HG02759 (cell line): ENCODE results near the gene NFE2L1.

Source experiments
- ATAC-seq: cut with Tn5 transposase; IDR thresholded peaks from one replicate; pipeline ENCODE4 v1.9.1; 2021; ENCODE audit warnings: mild to moderate bottlenecking, moderate library complexity; ENCODE audit not compliant: unreplicated experiment

NFE2L1 gene

GRCh38 chr17:48104440-48104839, 56.3 kb downstream of the NFE2L1 start:
- no peak for ATAC-seq

DNA sequence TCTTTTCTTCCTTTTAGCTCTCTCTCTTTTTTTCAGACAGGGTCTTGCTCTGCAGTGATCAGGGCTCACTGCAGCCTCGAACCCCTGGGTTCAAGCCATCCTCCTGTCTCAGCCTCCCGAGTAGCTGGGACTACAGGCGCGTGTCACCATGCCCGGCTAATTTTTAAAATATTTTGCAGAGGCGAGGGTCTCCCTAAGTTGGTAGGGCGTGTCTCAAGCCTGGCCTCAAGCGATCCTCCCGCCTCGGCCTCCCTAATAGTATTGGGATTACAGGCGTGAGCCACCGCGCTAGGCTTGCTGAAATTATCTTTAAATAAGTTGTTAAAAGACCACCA, 58.6 kb downstream of the NFE2L1 start:
- no peak for ATAC-seq

DNA sequence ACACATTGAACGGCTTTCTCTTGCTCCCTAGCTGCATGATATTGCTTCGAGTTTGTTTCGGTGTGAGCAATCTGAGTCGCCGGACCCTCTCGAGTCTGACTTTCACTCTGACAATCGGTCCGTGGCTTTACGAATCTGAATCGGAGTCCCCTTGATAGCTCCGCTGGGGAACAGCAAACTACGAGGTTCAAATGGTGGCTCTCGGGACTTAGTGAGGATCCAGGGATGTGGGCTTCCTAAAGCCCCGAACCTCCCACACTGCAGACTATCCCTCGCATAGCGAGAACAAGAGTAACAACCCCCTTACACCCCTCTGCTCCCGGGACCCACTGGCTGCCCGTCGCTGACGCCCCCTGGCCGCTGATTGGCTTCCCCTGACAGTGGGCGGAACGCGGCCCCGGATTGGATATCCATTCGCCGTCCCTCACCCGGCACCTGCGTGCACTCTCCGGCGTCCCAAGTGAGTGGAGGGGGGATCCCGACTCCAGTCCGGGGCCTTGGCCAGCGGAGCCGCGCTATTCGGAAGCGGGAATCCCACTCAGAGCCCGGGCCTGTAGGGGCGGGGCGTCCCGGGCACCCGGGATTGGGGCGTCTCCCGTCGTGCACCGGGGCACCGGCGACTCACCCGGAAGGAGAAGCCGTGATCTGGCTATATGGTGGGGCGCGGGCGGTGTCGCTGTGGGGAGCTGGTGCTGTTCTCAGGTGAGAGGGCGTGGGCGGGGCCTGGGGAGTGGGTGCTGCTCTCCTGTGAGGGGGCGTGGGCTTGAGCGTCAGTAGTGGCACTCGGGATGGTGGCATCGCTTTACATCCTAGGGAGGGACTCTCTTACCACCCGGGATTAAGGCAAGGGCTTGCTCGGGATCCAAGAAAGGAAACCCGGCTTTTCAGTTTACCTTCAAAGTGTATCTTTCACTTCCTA, 59.2 kb downstream of the NFE2L1 start, which contains the start of gene SNX11:
TSS of gene SNX11 (plus strand) at position 630 of the 919 bp plus-strand sequence. CDS start 4,278 bp downstream, outside the sequence.
- peak; percentile 83 for ATAC-seq

GRCh38 chr17:48110761-48111160, 62.6 kb downstream of the NFE2L1 start:
- ATAC-seq = no peak
